Endothelial cell of umbilical vein (primary cell): ENCODE data around the gene MC1R. TPM values are rescaled to one million over a fixed set of nuclear protein-coding genes. Genes with fewer than 3 reads are reported as not detected.

Experiments
- BruUV-seq: library from RNA; stranded (reverse); fragments of 400-500 nt; replicated peaks from 2 replicates; lab custom pipeline; 2021; lab: Mats Ljungman, UMichigan
- CTCF ChIA-PET: fragments of 300-600, 350-600 bp; sonication (Branson Sonifier 250); formaldehyde crosslinking; loops from one replicate; lab custom pipeline; 2021; ENCODE audit warnings: antibody characterized with exemption, inconsistent platforms; lab: Charles Lee
- POLR2A ChIA-PET: fragments of 300-600, 350-600 bp; sonication (Branson Sonifier 250); formaldehyde crosslinking; loops from one replicate; lab custom pipeline; 2021; ENCODE audit warnings: antibody characterized with exemption, inconsistent platforms; lab: Charles Lee
- DNase-seq: peaks from one replicate; pipeline ENCODE4 v3.0.0-alpha.2; 2011; ENCODE audit warnings: low read depth, low spot score
- FAIRE-seq: peaks from 2 replicates; lab custom pipeline; 2011; peaks lifted over from hg19 to GRCh38; lab: Jason Lieb, UNC
- H2AFZ ChIP-seq: 2 replicates; pipeline ENCODE4 v1.6.0; 2012; ENCODE audit warnings: low read depth, low read length, control low read depth, inconsistent platforms
- H3K27ac ChIP-seq: 2 replicates; pipeline ENCODE4 v1.5.1; 2011; ENCODE audit warnings: low read depth, mild to moderate bottlenecking, control low read depth, low read length, moderate library complexity; ENCODE audit not compliant: insufficient read depth
- H3K27me3 ChIP-seq, 2 experiments: 2 replicates each; pipeline versions ENCODE4 v1.6.0 to v1.6.1; 2011; ENCODE audit warnings: low read length in 2 of 2, mixed read lengths in 1 of 2; ENCODE audit not compliant: control insufficient read depth in 2 of 2, insufficient read depth in 2 of 2
- H3K36me3 ChIP-seq, 2 experiments: 2 replicates in 1 of 2; 3 replicates in 1 of 2; pipeline ENCODE4 v1.5.1; 2011; ENCODE audit warnings: low read length in 2 of 2, mild to moderate bottlenecking in 1 of 2, moderate library complexity in 1 of 2; ENCODE audit not compliant: control insufficient read depth in 2 of 2, insufficient read depth in 2 of 2; ENCODE audit errors: extremely low read depth in 1 of 2
- H3K4me1 ChIP-seq: 3 replicates; pipeline ENCODE4 v1.5.1; 2011; ENCODE audit warnings: mild to moderate bottlenecking, low read length; ENCODE audit not compliant: control insufficient read depth, insufficient read depth; ENCODE audit errors: extremely low read depth
- H3K4me2 ChIP-seq: 2 replicates; pipeline ENCODE4 v1.6.1; 2011; ENCODE audit warnings: low read length, control low read depth, mixed read lengths; ENCODE audit not compliant: insufficient read depth
- H3K4me3 ChIP-seq, 3 experiments: fragments of 200-600 bp in 1 of 3; sonication (generic), shearing (Covaris generic) in 1 of 3; replicated peaks in 1 of 3; 2 replicates each; pipeline ENCODE4 v1.5.1; 2011 to 2016; ENCODE audit warnings: control low read depth in 3 of 3, low read length in 3 of 3, mild to moderate bottlenecking in 2 of 3, inconsistent platforms in 1 of 3, low read depth in 1 of 3, moderate library complexity in 1 of 3; ENCODE audit not compliant: insufficient read depth in 1 of 3
- H3K79me2 ChIP-seq: 2 replicates; pipeline ENCODE4 v1.6.0; 2012; ENCODE audit warnings: low read length, inconsistent platforms; ENCODE audit not compliant: control insufficient read depth, insufficient read depth
- H3K9ac ChIP-seq: replicated peaks from 2 replicates; pipeline ENCODE3; 2011; ENCODE audit warnings: low read length, control low read depth; ENCODE audit not compliant: insufficient read depth; ENCODE audit errors: extremely low read depth
- H3K9me1 ChIP-seq: replicated peaks from 3 replicates; pipeline ENCODE4 v1.6.0; 2011; ENCODE audit warnings: mild to moderate bottlenecking, low read length; ENCODE audit not compliant: control insufficient read depth, insufficient read depth; ENCODE audit errors: extremely low read depth
- H3K9me3 ChIP-seq: replicated peaks from 2 replicates; pipeline ENCODE4 v1.5.1; 2012; ENCODE audit warnings: low read length, inconsistent platforms; ENCODE audit not compliant: control insufficient read depth, insufficient read depth
- H4K20me1 ChIP-seq: replicated peaks from 2 replicates; pipeline ENCODE3; 2011; ENCODE audit warnings: mild to moderate bottlenecking, low read length; ENCODE audit not compliant: control insufficient read depth, insufficient read depth; ENCODE audit errors: extremely low read depth
- EZH2 ChIP-seq: IDR thresholded peaks from 2 replicates; pipeline ENCODE4 v1.6.1; 2012; ENCODE audit warnings: borderline replicate concordance, low read depth, mild to moderate bottlenecking, moderate library complexity, low read length, inconsistent platforms; ENCODE audit not compliant: severe bottlenecking
- FOS ChIP-seq: IDR thresholded peaks from 2 replicates; pipeline ENCODE4 v1.6.1; 2011; ENCODE audit warnings: mild to moderate bottlenecking, low read length, moderate library complexity, borderline replicate concordance; ENCODE audit not compliant: insufficient read depth
- GATA2 ChIP-seq: IDR thresholded peaks from 2 replicates; pipeline ENCODE4 v1.7.0; 2011; ENCODE audit warnings: low read depth, mild to moderate bottlenecking, moderate library complexity, mixed read lengths, low read length; ENCODE audit not compliant: insufficient read length, insufficient read depth
- JUN ChIP-seq: IDR thresholded peaks from 2 replicates; pipeline ENCODE4 v1.6.1; 2011; ENCODE audit warnings: borderline replicate concordance, low read depth; ENCODE audit not compliant: insufficient read length, insufficient read depth
- MYC ChIP-seq: IDR thresholded peaks from one replicate; pipeline ENCODE4 v1.6.1; 2011; ENCODE audit warnings: mild to moderate bottlenecking, low read depth, low read length
- POLR2A ChIP-seq: IDR thresholded peaks from 2 replicates; pipeline ENCODE4 v1.6.1; 2012; ENCODE audit warnings: low read depth, mild to moderate bottlenecking, control low read depth, low read length
- POLR2AphosphoS5 ChIP-seq: IDR thresholded peaks from 2 replicates; pipeline ENCODE4 v1.6.1; 2012; ENCODE audit warnings: low read depth, mild to moderate bottlenecking, control low read depth, low read length, moderate library complexity; ENCODE audit not compliant: insufficient read depth
- dilution Hi-C: fragments of 300-500 bp; cut with MboI; formaldehyde crosslinking; loops from one replicate; pipeline ENCODE4 v1.15.0; 2019; ENCODE audit warnings: low sequenced_read_pairs; ENCODE audit not compliant: extremely low pct_ligation_motif_present
- intact Hi-C: fragments of 100-400 bp; cut with micrococcal nuclease; formaldehyde crosslinking; loops from one replicate; pipeline ENCODE4 v1.10.0; 2022
- polyA plus RNA-seq, 4 experiments: library from polyadenylated mRNA; depleted of rRNA in 3 of 4; stranded (reverse) in 3 of 4; unstranded in 1 of 4; fragments of >200 nt; gene quantifications; 2 replicates each; pipeline versions ENCODE4 v1.2.1 to v1.2.3, GENCODE V29; 2011 to 2012; ENCODE audit warnings: missing spikeins in 1 of 4
- total RNA-seq: library from RNA; stranded (reverse); gene quantifications from 2 replicates; pipeline ENCODE4 v1.2.3, GENCODE V29; 2021
- TF ChIP-seq, protein P1 (sequence below), 2 donors: IDR thresholded peaks; 1 replicate in 1 of 2; 2 replicates in 1 of 2; pipeline ENCODE4 v1.5.1; 2011; ENCODE audit warnings: low read length in 2 of 2, mild to moderate bottlenecking in 2 of 2, moderate library complexity in 2 of 2, control low read depth in 1 of 2, inconsistent platforms in 1 of 2, low read depth in 1 of 2; ENCODE audit not compliant: insufficient read depth in 1 of 2; ENCODE audit errors: extremely low read depth in 1 of 2
- TF ChIP-seq, protein P2 (sequence below): IDR thresholded peaks from 2 replicates; pipeline ENCODE4 v1.6.1; 2011; ENCODE audit not compliant: insufficient read depth, insufficient read length

The MC1R gene
- total and polyA plus RNA-seq, 2 donors (not counting 3 experiments of a cell fraction or from before 2014, with no cell fraction given), result 4.0 to 4.9 TPM

DNA sequence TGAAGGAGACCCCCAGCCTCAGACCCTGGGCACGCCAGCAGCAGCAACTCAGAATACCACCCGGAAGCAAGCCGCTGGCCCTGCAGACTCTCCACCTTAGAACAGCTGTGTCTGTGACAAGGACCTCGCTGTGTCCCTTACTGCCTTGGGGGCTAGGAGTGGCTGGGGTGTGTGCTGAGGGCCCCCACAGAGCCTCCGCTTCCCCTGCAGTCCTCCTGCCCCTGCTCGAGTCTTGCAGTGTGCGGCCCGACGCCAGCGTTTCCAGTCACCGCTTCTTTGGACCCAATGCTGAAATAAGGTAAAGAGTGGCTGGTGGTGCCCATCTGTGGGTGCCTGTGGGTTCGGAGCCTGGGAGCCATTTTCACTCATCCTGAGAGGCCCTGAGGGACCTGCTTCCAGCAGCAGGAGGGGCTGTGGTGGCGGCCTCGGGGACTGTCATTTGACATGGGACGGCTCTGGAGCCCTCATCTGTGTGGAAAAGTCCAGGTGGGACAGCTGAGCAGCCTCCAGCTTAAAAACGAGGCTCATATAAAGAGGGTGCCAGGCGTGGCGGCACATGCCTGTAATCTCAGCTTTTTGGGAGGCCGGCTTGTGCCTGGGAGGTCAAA is 14.7 kb upstream of the MC1R start:
- FAIRE-seq, result no peak
- Histone ChIP-seq H3K9me3 (no peaks in the 10 kb centered on the region), H4K20me1 (no peaks in the 10 kb centered on the region), H3K79me2 (no peaks in the 10 kb centered on the region), H3K4me3 (no peak overlapping the region), H3K27me3 (no peaks in the 10 kb centered on the region), H3K9ac (no peak overlapping the region), H3K27ac (no peak overlapping the region), H3K4me2 (no peak overlapping the region), H3K4me1 (no peaks in the 10 kb centered on the region), H3K9me1 (no peaks in the 10 kb centered on the region), H3K36me3 (peaks cover 13 to 51% of the 10 kb centered on the region in 2 experiments), H2AFZ (no peak overlapping the region)
- ChIA-PET POLR2A (no interaction called here), CTCF (no interaction called here)
- TF ChIP-seq MYC (no peak), JUN (no peak), GATA2 (no peak), EZH2 (no peak), POLR2AphosphoS5 (no peak), FOS (no peak), POLR2A (no peak)
- TF ChIP-seq, protein P1, sequence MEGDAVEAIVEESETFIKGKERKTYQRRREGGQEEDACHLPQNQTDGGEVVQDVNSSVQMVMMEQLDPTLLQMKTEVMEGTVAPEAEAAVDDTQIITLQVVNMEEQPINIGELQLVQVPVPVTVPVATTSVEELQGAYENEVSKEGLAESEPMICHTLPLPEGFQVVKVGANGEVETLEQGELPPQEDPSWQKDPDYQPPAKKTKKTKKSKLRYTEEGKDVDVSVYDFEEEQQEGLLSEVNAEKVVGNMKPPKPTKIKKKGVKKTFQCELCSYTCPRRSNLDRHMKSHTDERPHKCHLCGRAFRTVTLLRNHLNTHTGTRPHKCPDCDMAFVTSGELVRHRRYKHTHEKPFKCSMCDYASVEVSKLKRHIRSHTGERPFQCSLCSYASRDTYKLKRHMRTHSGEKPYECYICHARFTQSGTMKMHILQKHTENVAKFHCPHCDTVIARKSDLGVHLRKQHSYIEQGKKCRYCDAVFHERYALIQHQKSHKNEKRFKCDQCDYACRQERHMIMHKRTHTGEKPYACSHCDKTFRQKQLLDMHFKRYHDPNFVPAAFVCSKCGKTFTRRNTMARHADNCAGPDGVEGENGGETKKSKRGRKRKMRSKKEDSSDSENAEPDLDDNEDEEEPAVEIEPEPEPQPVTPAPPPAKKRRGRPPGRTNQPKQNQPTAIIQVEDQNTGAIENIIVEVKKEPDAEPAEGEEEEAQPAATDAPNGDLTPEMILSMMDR (IDR thresholded peaks at IDR 0.05; ENCODE audit: extremely low read depth in 1 of 2, insufficient read depth in 1 of 2, low read depth in 1 of 2, low read length in 2 of 2), result no peak
- TF ChIP-seq, protein P2, sequence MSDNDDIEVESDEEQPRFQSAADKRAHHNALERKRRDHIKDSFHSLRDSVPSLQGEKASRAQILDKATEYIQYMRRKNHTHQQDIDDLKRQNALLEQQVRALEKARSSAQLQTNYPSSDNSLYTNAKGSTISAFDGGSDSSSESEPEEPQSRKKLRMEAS, result no peak
- BruUV-seq, result no TSS peak
- intact Hi-C loops (no loop called here), dilution Hi-C loops (no loop called here)
- no peak for DNase-seq
